ENCODE measurements around the gene RBM20. TPM values are rescaled to one million over a fixed set of nuclear protein-coding genes. Genes with fewer than 3 reads are reported as not detected.

The RBM20 gene
- total and polyA plus RNA-seq, 7 donors = 0.23 to 7.8 (median 5.4) TPM; not detected in 1

- TF ChIP-seq POLR2A (IDR thresholded peaks at IDR 0.05) (no peak), EP300 (IDR thresholded peaks at IDR 0.05) (no peak), POLR2AphosphoS5 (IDR thresholded peaks at IDR 0.05) (no peak), CTCF (IDR thresholded peaks at IDR 0.05) (no peak)
- Histone ChIP-seq H3K4me1 (peaks cover 0 to 15% (median 7%) of the 10 kb centered on the region in 4 donors), H3K36me3 (no peaks in the 10 kb centered on the region), H3K4me3 (no peak overlapping the region), H3K9me3 (no peaks in the 10 kb centered on the region), H3K27ac (no peak overlapping the region), H3K27me3 (no peaks in the 10 kb centered on the region)
- no peak for DNase-seq
- intact Hi-C loops (cut with DNase I) = no loop called here
Observed at GRCh38 chr10:110756876-110757275, 112.7 kb downstream of the RBM20 start.

- DNase-seq = no peak
- no peak for TF ChIP-seq POLR2A (IDR thresholded peaks at IDR 0.05)
- no peak for TF ChIP-seq POLR2AphosphoS5 (IDR thresholded peaks at IDR 0.05)
- TF ChIP-seq CTCF (IDR thresholded peaks at IDR 0.05) = no peak
- TF ChIP-seq EP300 (IDR thresholded peaks at IDR 0.05) = no peak
- H3K36me3 ChIP-seq = no peaks in the 10 kb centered on the region
- H3K9me3 ChIP-seq = no peaks in the 10 kb centered on the region
- H3K4me1 ChIP-seq = peaks cover 0 to 15% (median 7%) of the 10 kb centered on the region in 4 donors
- 8 to 82% methylated on average over 1 of the region's 1 CpG for WGBS, 2 donors
- H3K27me3 ChIP-seq = no peaks in the 10 kb centered on the region
- no peak overlapping the region for H3K27ac ChIP-seq
- intact Hi-C loops (cut with DNase I) = no loop called here
- no peak overlapping the region for H3K4me3 ChIP-seq
Observed at GRCh38 chr10:110757586-110757985, 113.5 kb downstream of the RBM20 start.

GRCh38 chr10:110758128-110758765 lies 114.1 kb downstream of the RBM20 start:
- peak overlapping the region; percentile 30 to 53 (median 43) for H3K27ac ChIP-seq
- H3K27me3 ChIP-seq = no peaks in the 10 kb centered on the region
- TF ChIP-seq CTCF (IDR thresholded peaks at IDR 0.05) (no peak), EP300 (IDR thresholded peaks at IDR 0.05) (no peak), POLR2A (IDR thresholded peaks at IDR 0.05) (no peak), POLR2AphosphoS5 (IDR thresholded peaks at IDR 0.05) (no peak)
- peaks cover 0 to 15% (median 7%) of the 10 kb centered on the region in 4 donors for H3K4me1 ChIP-seq
- intact Hi-C loops (cut with DNase I) = no loop called here
- H3K36me3 ChIP-seq = no peaks in the 10 kb centered on the region
- DNase-seq = no peak
- 20 to 78% methylated on average over 8 of the region's 8 CpGs for WGBS, 2 donors
- H3K9me3 ChIP-seq = no peaks in the 10 kb centered on the region
- no peak overlapping the region for H3K4me3 ChIP-seq

GRCh38 chr10:110758898-110759297 lies 114.8 kb downstream of the RBM20 start:
- H3K4me1 ChIP-seq = peaks cover 0 to 16% (median 9%) of the 10 kb centered on the region in 4 donors
- no peak overlapping the region for H3K4me3 ChIP-seq
- no peak for TF ChIP-seq POLR2AphosphoS5 (IDR thresholded peaks at IDR 0.05)
- no peak for TF ChIP-seq POLR2A (IDR thresholded peaks at IDR 0.05)
- TF ChIP-seq CTCF (IDR thresholded peaks at IDR 0.05) = no peak
- TF ChIP-seq EP300 (IDR thresholded peaks at IDR 0.05) = no peak
- no peaks in the 10 kb centered on the region for H3K9me3 ChIP-seq
- H3K27ac ChIP-seq = peak overlapping the region; percentile 30 to 53 (median 43)
- intact Hi-C loops (cut with DNase I) = no loop called here
- H3K36me3 ChIP-seq = no peaks in the 10 kb centered on the region
- WGBS, 2 donors = 75% methylated on average over 4 of the region's 4 CpGs
- H3K27me3 ChIP-seq = no peaks in the 10 kb centered on the region
- no peak for DNase-seq

GRCh38 chr10:110759523-110759922 lies 115.4 kb downstream of the RBM20 start:
- Histone ChIP-seq H3K27me3 (no peaks in the 10 kb centered on the region), H3K4me3 (no peak overlapping the region), H3K9me3 (no peaks in the 10 kb centered on the region), H3K4me1 (peaks cover 0 to 21% (median 10%) of the 10 kb centered on the region in 4 donors), H3K36me3 (no peaks in the 10 kb centered on the region), H3K27ac (peak overlapping the region in 2 of 4 donors; percentile 36 to 53)
- DNase-seq = no peak
- WGBS, 2 donors = 87 to 95% methylated on average over 4 of the region's 4 CpGs
- TF ChIP-seq EP300 (IDR thresholded peaks at IDR 0.05) (no peak), CTCF (IDR thresholded peaks at IDR 0.05) (no peak), POLR2AphosphoS5 (IDR thresholded peaks at IDR 0.05) (no peak), POLR2A (IDR thresholded peaks at IDR 0.05) (no peak)
- intact Hi-C loops (cut with DNase I) = no loop called here

All from sigmoid colon (tissue), 7 donors.